Ectodermal cell (in vitro differentiated cells): ENCODE results near the gene KCNT2.

Experiments
- H3K27ac ChIP-seq: 2 replicates; pipeline ENCODE4 v1.7.0; 2013; ENCODE audit warnings: mild to moderate bottlenecking, low read depth, low read length; ENCODE audit not compliant: insufficient read depth, poor library complexity, severe bottlenecking
- H3K27me3 ChIP-seq: 2 replicates; pipeline ENCODE4 v1.7.0; 2013; ENCODE audit warnings: mild to moderate bottlenecking, low read length; ENCODE audit not compliant: insufficient read depth, control insufficient read depth, poor library complexity, severe bottlenecking
- H3K36me3 ChIP-seq: one replicate; pipeline ENCODE4 v1.7.0; 2013; ENCODE audit warnings: low read length; ENCODE audit not compliant: control insufficient read depth, insufficient read depth
- H3K4me1 ChIP-seq: one replicate; pipeline ENCODE4 v1.7.0; 2013; ENCODE audit warnings: low read length; ENCODE audit not compliant: control insufficient read depth, insufficient read depth
- H3K4me3 ChIP-seq: 2 replicates; pipeline ENCODE4 v1.7.0; 2013; ENCODE audit warnings: low read depth, low read length, control low read depth; ENCODE audit not compliant: insufficient read depth
- H3K9me3 ChIP-seq: 2 replicates; pipeline ENCODE4 v1.7.0; 2013; ENCODE audit warnings: mild to moderate bottlenecking, low read length, moderate library complexity; ENCODE audit not compliant: control insufficient read depth
- WGBS, 2 experiments: methylation state at CpG; one replicate each; pipeline ENCODE4 v1.1.7; 2013; ENCODE audit warnings: missing lambda C conversion rate in 2 of 2; 5-methylcytosine and 5-hydroxymethylcytosine counted together

Gene KCNT2

DNA sequence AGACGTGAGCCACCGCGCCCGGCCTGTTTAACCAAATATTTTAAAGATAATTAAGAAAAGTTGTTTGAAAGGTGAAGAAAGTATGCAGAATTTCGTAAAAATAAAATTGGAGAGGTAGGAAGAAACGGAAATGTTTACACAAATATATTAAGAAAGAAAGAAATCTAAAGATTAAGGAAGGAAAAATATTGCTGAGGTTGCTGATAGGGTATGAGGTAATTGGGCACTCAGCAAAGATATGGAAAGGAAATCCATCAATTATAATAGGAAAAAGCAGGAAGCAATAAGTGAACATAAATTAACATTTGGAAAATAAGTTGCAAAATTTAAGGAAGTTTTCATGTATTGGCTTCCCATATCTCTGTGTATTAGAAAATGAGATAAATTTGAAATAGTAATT, 225.9 kb downstream of the KCNT2 start:
- Histone ChIP-seq H3K27me3 (no peaks in the 10 kb centered on the region), H3K4me3 (no peak overlapping the region), H3K36me3 (no peaks in the 10 kb centered on the region), H3K4me1 (no peaks in the 10 kb centered on the region), H3K9me3 (no peaks in the 10 kb centered on the region), H3K27ac (no peak overlapping the region)
- WGBS, 2 experiments, result 92 to 95% methylated on average over 5 to 6 of the region's 6 CpGs

DNA sequence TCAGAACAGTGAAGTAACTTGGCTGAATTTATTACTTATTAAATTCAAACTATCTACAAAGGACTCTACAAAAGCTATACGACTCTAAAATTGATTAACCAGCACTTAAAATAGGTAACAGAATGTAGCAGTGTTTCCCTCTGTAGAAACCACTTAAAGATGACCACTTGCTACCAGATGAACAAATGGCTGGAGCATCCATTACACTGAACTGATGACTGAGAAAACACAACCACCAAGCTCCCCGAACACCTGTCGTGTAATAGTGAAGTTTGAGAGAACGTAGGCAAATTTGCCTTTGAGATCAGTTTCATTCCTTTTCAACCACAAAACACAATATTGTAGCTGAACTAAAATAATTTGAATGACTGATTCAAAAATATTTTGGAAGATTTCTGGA, 226.7 kb downstream of the KCNT2 start:
- WGBS, 2 experiments, result 95 to 97% methylated on average over 3 of the region's 4 CpGs
- no peaks in the 10 kb centered on the region for H3K36me3 ChIP-seq
- no peak overlapping the region for H3K4me3 ChIP-seq
- H3K4me1 ChIP-seq, result no peaks in the 10 kb centered on the region
- H3K27ac ChIP-seq, result no peak overlapping the region
- H3K27me3 ChIP-seq, result no peaks in the 10 kb centered on the region
- H3K9me3 ChIP-seq, result no peaks in the 10 kb centered on the region

DNA sequence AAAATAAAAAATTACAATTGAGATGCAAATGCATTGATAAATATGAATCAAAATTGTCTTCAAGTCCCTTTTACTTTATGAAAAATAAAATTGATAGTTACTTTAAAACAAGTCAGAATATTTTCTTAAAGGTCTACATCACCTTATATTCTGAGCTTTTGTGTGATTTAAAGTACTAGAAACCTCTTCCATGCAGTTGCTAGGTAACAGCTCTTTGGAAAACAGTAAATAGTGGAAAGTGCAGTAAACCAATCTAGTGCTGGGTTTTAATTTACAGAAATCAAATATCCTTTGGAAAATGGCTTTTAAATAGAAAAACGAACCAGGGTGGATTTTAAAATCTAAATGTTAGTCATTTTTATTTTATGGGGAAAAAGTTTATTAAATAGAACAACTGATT, 227.9 kb downstream of the KCNT2 start:
- Histone ChIP-seq H3K4me1 (no peaks in the 10 kb centered on the region), H3K27ac (peak overlapping the region; percentile 26), H3K36me3 (no peaks in the 10 kb centered on the region), H3K9me3 (no peaks in the 10 kb centered on the region), H3K4me3 (no peak overlapping the region), H3K27me3 (no peaks in the 10 kb centered on the region)
- 80% methylated on average over 1 of the region's 1 CpG; no CpG with 5 or more reads in 1 of the 2 experiments for WGBS, 2 experiments

DNA sequence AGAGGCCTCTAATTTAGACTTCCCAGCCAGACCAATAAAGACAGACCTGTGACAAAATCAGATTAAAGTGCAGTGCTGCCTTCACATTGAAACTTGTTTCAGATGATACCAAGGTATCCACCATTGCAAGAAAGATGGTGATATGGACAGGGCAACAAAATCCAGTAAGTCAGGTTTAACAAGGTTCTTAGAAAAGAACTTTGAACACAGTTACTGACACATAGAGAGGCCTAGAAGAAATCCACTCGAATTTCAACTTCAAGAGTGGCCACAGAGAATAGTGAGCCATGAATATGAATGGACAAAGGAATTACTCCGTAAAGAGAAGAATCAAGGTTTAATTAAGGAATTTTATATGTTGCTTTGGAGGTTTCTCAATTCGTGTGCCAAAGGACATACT, 230.4 kb downstream of the KCNT2 start:
- H3K27ac ChIP-seq, result no peak overlapping the region
- H3K4me3 ChIP-seq, result no peak overlapping the region
- WGBS, 2 experiments, result 90 to 92% methylated on average over 2 to 3 of the region's 3 CpGs
- H3K4me1 ChIP-seq, result no peaks in the 10 kb centered on the region
- H3K36me3 ChIP-seq, result no peaks in the 10 kb centered on the region
- H3K27me3 ChIP-seq, result no peaks in the 10 kb centered on the region
- no peaks in the 10 kb centered on the region for H3K9me3 ChIP-seq

DNA sequence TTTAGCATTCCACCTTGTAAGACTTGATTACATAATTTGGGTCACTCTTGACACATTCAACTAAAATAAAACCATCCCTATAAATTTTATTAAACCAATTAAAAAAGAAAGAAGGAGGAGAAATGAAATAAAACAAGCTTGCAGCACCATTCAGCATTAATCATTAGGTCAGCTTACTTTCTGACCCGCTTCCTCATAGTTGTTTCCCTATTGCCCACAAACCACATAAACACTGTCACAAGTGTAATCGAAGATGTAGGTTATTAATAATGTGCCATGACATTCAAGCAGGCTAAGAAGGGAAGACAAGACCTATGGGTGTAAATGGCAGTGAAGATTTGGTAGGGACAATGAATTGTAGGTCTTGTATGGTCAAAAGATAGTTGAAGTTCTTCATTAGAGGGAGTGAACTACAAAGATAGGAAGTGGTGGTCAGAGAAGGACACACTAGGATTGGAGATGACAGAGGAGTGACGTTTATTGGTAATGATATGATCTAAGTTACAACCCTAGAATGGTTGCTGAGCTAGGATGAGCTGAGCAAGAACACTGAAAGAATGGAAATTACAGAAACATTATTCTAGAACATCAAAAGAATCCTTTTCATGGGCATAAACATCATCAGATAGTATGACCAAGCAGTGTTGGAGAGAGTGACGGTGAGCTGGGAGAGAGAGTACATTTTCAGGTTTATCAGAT, 231.5 kb downstream of the KCNT2 start:
- Histone ChIP-seq H3K27ac (no peak overlapping the region), H3K36me3 (no peaks in the 10 kb centered on the region), H3K4me1 (no peaks in the 10 kb centered on the region), H3K27me3 (no peaks in the 10 kb centered on the region), H3K4me3 (no peak overlapping the region), H3K9me3 (no peaks in the 10 kb centered on the region)
- 95 to 96% methylated on average over 3 of the region's 4 CpGs for WGBS, 2 experiments

DNA sequence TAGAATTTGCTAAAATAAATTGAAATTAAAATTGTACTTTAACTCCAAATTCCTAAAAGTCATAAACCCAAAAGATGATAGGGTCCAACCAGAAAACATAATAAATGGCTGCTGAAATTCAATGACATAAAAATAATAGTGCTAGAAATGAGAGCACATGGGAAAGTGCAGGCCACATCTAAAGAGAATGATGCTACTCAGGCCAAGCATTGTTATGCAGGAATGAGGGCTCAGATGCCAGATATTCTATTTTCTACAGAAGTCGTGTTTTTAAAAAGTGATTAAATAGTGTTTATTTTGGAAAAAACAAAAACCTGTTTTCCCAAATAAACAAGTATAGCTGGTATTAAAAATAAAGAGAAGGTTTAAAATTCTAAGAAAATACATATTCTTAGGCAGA, 234.4 kb downstream of the KCNT2 start:
- Histone ChIP-seq H3K27me3 (no peaks in the 10 kb centered on the region), H3K4me1 (no peaks in the 10 kb centered on the region), H3K9me3 (no peaks in the 10 kb centered on the region), H3K27ac (no peak overlapping the region), H3K4me3 (no peak overlapping the region), H3K36me3 (no peaks in the 10 kb centered on the region)
- 17% methylated on average over 1 of the region's 1 CpG; no CpG with 5 or more reads in 1 of the 2 experiments for WGBS, 2 experiments

DNA sequence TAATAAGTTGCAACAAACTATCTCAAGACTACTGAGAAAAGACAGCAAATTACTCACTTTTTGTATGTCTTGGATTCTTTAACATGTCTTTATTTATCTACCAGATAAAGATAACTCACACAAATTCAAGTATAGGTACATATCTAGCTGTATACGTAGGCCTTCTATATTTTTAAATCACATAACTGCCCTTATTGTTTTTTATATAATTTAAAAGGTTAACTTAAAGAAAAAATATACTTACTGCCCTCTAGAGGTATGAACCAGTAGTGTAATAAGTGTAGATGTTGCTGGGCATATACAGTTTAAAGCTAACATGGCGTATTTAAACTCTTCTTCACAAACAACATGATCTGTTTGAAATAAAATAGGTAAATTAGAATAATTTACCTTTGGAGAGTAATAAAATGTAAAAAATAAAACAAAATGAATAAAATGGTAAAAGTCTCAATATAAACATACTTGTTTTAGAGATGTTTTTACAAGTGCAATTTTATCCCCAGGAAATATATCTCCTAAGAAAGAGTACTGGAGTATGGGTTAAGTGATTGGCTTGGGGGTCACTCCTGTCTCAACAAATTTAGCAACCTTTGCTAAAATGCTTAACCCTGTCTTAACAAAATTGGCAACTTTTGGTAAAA, 235.2 kb downstream of the KCNT2 start:
- H3K4me3 ChIP-seq, result no peak overlapping the region
- no peaks in the 10 kb centered on the region for H3K27me3 ChIP-seq
- WGBS, 2 experiments, result no CpG with 5 or more reads among the region's 2 CpGs
- no peaks in the 10 kb centered on the region for H3K36me3 ChIP-seq
- H3K9me3 ChIP-seq, result no peaks in the 10 kb centered on the region
- H3K4me1 ChIP-seq, result no peaks in the 10 kb centered on the region
- H3K27ac ChIP-seq, result no peak overlapping the region

DNA sequence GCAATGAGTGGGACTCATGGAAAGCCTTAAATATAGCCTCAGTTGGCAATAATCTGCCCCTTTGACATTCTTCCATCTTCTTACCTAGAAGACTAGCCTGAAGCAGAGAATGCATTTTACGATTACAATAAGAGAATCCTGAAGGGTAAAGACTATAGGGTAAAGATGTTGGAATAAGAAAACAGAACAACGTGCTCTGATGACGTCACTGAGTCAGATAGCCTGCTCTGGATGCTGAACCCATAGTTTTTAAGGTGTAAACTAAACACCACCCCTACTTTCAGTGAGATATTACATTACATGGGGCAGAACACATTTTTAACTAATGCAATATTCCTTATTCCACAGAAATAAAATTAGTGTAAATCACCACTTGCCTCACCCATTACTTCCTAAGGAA, 240.4 kb downstream of the KCNT2 start:
- H3K4me3 ChIP-seq, result no peak overlapping the region
- H3K36me3 ChIP-seq, result no peaks in the 10 kb centered on the region
- no peaks in the 10 kb centered on the region for H3K9me3 ChIP-seq
- H3K4me1 ChIP-seq, result no peaks in the 10 kb centered on the region
- H3K27me3 ChIP-seq, result no peaks in the 10 kb centered on the region
- no peak overlapping the region for H3K27ac ChIP-seq
- 91 to 96% methylated on average over 3 of the region's 3 CpGs for WGBS, 2 experiments

DNA sequence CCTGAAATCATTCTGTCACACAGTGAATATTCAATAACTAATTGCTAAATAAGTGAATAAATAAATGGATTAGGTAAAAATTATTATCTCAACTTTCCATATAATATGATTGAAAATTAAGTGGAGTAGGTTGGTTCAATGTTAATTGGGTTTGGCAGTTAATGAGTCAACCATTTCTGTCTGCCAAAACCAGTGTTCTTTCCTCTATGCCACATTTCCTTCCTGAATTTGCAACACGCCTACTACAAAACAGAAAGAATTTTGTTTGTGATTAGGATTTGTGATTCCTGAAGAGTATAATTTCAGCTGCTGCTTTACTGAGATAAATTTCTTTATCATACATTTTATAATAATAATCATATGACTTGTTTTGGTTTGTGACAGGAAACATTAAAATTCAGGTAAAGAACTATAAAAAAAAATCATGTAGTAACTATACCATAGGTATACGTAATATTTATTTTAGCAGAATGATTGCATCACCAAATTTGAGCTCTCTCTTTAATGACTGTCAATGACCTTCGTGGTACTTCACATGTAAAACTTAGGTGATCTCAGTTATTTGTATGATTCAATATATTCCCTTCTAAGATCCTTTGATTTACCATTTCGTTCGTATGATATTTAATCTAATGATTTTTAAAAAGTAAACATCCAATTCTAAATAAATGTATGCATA, 241.3 kb downstream of the KCNT2 start:
- 100% methylated on average over 1 of the region's 5 CpGs; no CpG with 5 or more reads in 1 of the 2 experiments for WGBS, 2 experiments
- Histone ChIP-seq H3K27me3 (no peaks in the 10 kb centered on the region), H3K9me3 (no peaks in the 10 kb centered on the region), H3K27ac (no peak overlapping the region), H3K4me1 (no peaks in the 10 kb centered on the region), H3K36me3 (no peaks in the 10 kb centered on the region), H3K4me3 (no peak overlapping the region)

DNA sequence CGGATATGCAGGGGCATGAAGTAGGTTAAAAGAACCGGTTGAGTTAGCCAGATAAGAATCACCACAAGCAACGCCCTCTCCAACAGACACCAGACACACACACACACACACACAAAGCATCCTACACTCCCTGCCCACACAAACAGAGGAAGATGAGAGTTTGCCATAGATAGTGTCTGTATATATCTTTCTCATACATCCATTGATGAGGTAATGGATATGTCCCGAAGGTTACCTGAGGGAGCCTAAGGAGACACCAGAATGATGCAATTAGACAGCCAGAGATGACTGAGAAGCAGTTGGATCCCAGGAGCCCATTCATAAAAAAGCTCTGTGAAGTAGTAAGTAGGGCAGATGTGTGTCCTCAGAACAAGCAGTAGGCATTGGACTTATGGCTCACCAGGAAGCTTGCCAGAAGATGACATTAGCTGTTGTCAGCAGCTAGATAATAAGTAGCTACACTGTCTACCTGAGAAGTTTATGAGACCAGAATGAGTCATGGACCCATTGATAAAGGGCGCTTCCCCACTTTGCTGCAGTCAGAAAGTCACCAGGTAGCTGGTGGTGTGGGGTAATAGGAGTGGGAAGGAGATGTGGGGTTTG, 247.0 kb downstream of the KCNT2 start:
- no peak overlapping the region for H3K27ac ChIP-seq
- no peaks in the 10 kb centered on the region for H3K9me3 ChIP-seq
- 96 to 99% methylated on average over 5 of the region's 5 CpGs for whole genome bisulfite sequencing, 2 experiments
- no peak overlapping the region for H3K4me3 ChIP-seq
- H3K36me3 ChIP-seq, result no peaks in the 10 kb centered on the region
- H3K27me3 ChIP-seq, result no peaks in the 10 kb centered on the region
- H3K4me1 ChIP-seq, result no peaks in the 10 kb centered on the region
